Epidermal melanocyte (primary cell): Measurements from ENCODE around the gene GPR3.
"Not testable (repeated sequence)": the region's sequence is repeated elsewhere in the genome, so short reads cannot be mapped to it uniquely, and the experiment has no call there.

Experiments used
- DNase-seq: peaks from one replicate; pipeline ENCODE4 v3.0.0; 2011; ENCODE audit warnings: low spot score; ENCODE audit not compliant: insufficient read length

GPR3 gene

GRCh38 chr1:27418326-27419185 is 26.1 kb downstream of the GPR3 start:
- DNase-seq = peak; percentile 68

GRCh38 chr1:27423709-27424108 is 31.3 kb downstream of the GPR3 start:
- no peak for DNase-seq

GRCh38 chr1:27427329-27427728 is 34.9 kb downstream of the GPR3 start:
- DNase-seq = no peak

GRCh38 chr1:27427816-27428315 is 35.4 kb downstream of the GPR3 start:
- no peak for DNase-seq

- DNase-seq = no peak
Measured at GRCh38 chr1:27428316-27429028, 36.0 kb downstream of the GPR3 start.

- DNase-seq = no peak
Measured at GRCh38 chr1:27429029-27429425, 36.6 kb downstream of the GPR3 start.

GRCh38 chr1:27430903-27431600 is 38.6 kb downstream of the GPR3 start:
- DNase-seq = no peak

GRCh38 chr1:27431601-27431940 is 39.1 kb downstream of the GPR3 start:
- no peak for DNase-seq

- DNase-seq = not testable (repeated sequence)
Measured at GRCh38 chr1:27432725-27433124, 40.3 kb downstream of the GPR3 start.

GRCh38 chr1:27433706-27434105 is 41.3 kb downstream of the GPR3 start:
- no peak for DNase-seq

- no peak for DNase-seq
Measured at GRCh38 chr1:27435566-27436203, 43.3 kb downstream of the GPR3 start.

GRCh38 chr1:27436204-27437159 is 44.1 kb downstream of the GPR3 start:
- peak; percentile 60 for DNase-seq

- no peak for DNase-seq
Measured at GRCh38 chr1:27438621-27439061, 46.2 kb downstream of the GPR3 start.

- no peak for DNase-seq
Measured at GRCh38 chr1:27439150-27439549, 46.7 kb downstream of the GPR3 start.

- no peak for DNase-seq
Measured at GRCh38 chr1:27444632-27445031, 52.2 kb downstream of the GPR3 start.
